Heart left ventricle (tissue), 16 donors: ENCODE measurements around the gene TTYH1. TPM values are rescaled to one million over a fixed set of nuclear protein-coding genes. Genes with fewer than 3 reads are reported as not detected.

Source experiments
- ATAC-seq, 4 donors: fragments of 200-7000 bp; cut with Tn5 transposase; one replicate each; pipeline ENCODE4 v1.9.1; 2020 to 2022; ENCODE audit warnings: moderate library complexity in 4 of 4, mild to moderate bottlenecking in 3 of 4, moderate number of reproducible peaks in 1 of 4
- DNase-seq, 5 donors: peaks; one replicate each; pipeline ENCODE4 v3.0.0-alpha.2; 2020
- H3K27ac ChIP-seq, 12 donors: fragments of 200-600 bp; sonication (generic) in 4 of 12; one replicate each; pipeline versions ENCODE4 v1.5.0 to v1.8.0; 2016 to 2022; ENCODE audit warnings: mild to moderate bottlenecking in 2 of 12
- H3K27me3 ChIP-seq, 9 donors: fragments of 200-600 bp; sonication (generic) in 2 of 9; one replicate each; pipeline versions ENCODE4 v1.5.1 to v1.8.0; 2016 to 2022; ENCODE audit warnings: mild to moderate bottlenecking in 3 of 9
- H3K36me3 ChIP-seq, 9 donors: fragments of 200-600 bp; sonication (generic) in 2 of 9; one replicate each; pipeline versions ENCODE4 v1.5.0 to v1.8.0; 2018 to 2022; ENCODE audit warnings: mild to moderate bottlenecking in 2 of 9
- H3K4me1 ChIP-seq, 12 donors: fragments of 200-600 bp; sonication (generic) in 4 of 12; one replicate each; pipeline versions ENCODE4 v1.5.0 to v1.8.0; 2016 to 2022; ENCODE audit warnings: mild to moderate bottlenecking in 3 of 12
- H3K4me3 ChIP-seq, 12 donors: fragments of 200-600 bp; sonication (generic) in 4 of 12; one replicate each; pipeline versions ENCODE4 v1.5.0 to v1.8.0; 2017 to 2022; ENCODE audit warnings: mild to moderate bottlenecking in 9 of 12, moderate library complexity in 4 of 12
- H3K9me3 ChIP-seq, 12 donors: fragments of 200-600 bp; sonication (generic) in 4 of 12; one replicate each; pipeline versions ENCODE4 v1.5.0 to v1.8.0; 2016 to 2022; ENCODE audit warnings: mild to moderate bottlenecking in 1 of 12
- CTCF ChIP-seq, 12 donors: fragments of 200-600 bp; sonication (generic) in 4 of 12; IDR thresholded peaks; one replicate each; pipeline versions ENCODE4 v1.5.0 to v1.8.0; 2018 to 2022; ENCODE audit warnings: antibody characterized with exemption in 12 of 12, mild to moderate bottlenecking in 5 of 12
- POLR2A ChIP-seq, 2 donors: fragments of 450-650 bp; IDR thresholded peaks; one replicate each; pipeline ENCODE4 v1.6.1; 2017; ENCODE audit warnings: antibody characterized with exemption in 2 of 2, mild to moderate bottlenecking in 2 of 2, moderate library complexity in 2 of 2
- WGBS, 4 donors: extraction: QIAGEN DNeasy Blood & Tissue Kit in 2 of 4; methylation state at CpG; one replicate each; pipeline versions ENCODE4 v1.1.5 to v1.1.7; 2013 to 2018; 5-methylcytosine and 5-hydroxymethylcytosine counted together
- intact Hi-C, 10 donors: fragments of 100-400 bp; cut with DNase I; formaldehyde crosslinking; loops; one replicate each; pipeline versions ENCODE4 v1.11.1 to v1.14.2; 2022
- polyA plus RNA-seq, 2 donors: library from polyadenylated mRNA; stranded (reverse); fragments of 200-250 nt; gene quantifications; one replicate each; pipeline ENCODE4 v1.2.3, GENCODE V29; 2013
- total RNA-seq, 9 donors: library from RNA; depleted of rRNA in 2 of 9; stranded (reverse); fragments of >200 nt in 2 of 9; fragmentation: NEBNext Ultra II Directional in 3 of 9; extraction: Animal tissue kit (Norgen Biotek cat#: 25700) in 3 of 9; gene quantifications; one replicate each; pipeline versions ENCODE4 v1.1.0 to v1.2.4, GENCODE V29; 2016 to 2023
- donor health status: ischemic (EF 13 %, LVEDD 7.1; RV severe dilation, severe dysfunction).
- donor health status: healthy with polysubstance abuse.
- donor health status: DM: no; HTN: yes; CAD: no.
- donor health status: DM: no; HTN: no; CAD: no.
- donor health status: ischemic (EF 25% LVEDD 6.9; RV normal size, moderate dysfunction).
- donor health status: ischemic (EF 25% LVEDD 5.7; RV mildly dilated, moderate dysfunction).
- donor health status: healthy.
- donor health status: DM: yes; HTN: yes; CAD: no.
- donor health status: ischemic (EF 35%, LVEDD 5.7; RV mildly dilated, moderate dysfunction).
- donor health status: nonischemic (EF 11% LVEDD 7.7; RV severe dilation, severe dysfunction).
- donor health status: DM: yes; HTN: yes; CAD: no.
- donor health status: PGD.
- donor health status: ischemic (EF 29% LVEDD 5.4; RV normal size, mild dysfunction).
- donor health status: nonischemic (EF 23%, LVEDD 6.1; RV moderate dilation, normal function).

Gene TTYH1
- total and polyA plus RNA-seq, 11 donors, result 0.46 to 6.9 (median 1.1) TPM

- Histone ChIP-seq H3K4me3 (no peak overlapping the region), H3K27me3 (no peaks in the 10 kb centered on the region), H3K4me1 (peaks cover 0 to 36% (median 12%) of the 10 kb centered on the region in 12 donors), H3K9me3 (no peaks in the 10 kb centered on the region), H3K36me3 (peaks cover 4 to 100% (median 99%) of the 10 kb centered on the region in 9 donors), H3K27ac (no peak overlapping the region)
- DNase-seq, result no peak
- intact Hi-C loops, result no loop called here
- TF ChIP-seq CTCF (IDR thresholded peaks at IDR 0.05) (no peak), POLR2A (IDR thresholded peaks at IDR 0.05) (no peak)
- ATAC-seq, result no peak
- 91 to 94% (median 91%) methylated on average over 42 to 51 of the region's 51 CpGs for WGBS, 4 donors
These were observed 41.4 kb downstream of the TTYH1 start for GRCh38 chr19:54456423-54457373.

- 88 to 93% (median 90%) methylated on average over 42 of the region's 42 CpGs for WGBS, 4 donors
- Histone ChIP-seq H3K27ac (no peak overlapping the region), H3K4me3 (no peak overlapping the region), H3K4me1 (peaks cover 0 to 42% (median 20%) of the 10 kb centered on the region in 12 donors), H3K27me3 (no peaks in the 10 kb centered on the region), H3K9me3 (no peaks in the 10 kb centered on the region), H3K36me3 (peaks cover 0 to 95% (median 90%) of the 10 kb centered on the region in 9 donors)
- intact Hi-C loops, result no loop called here
- no peak for TF ChIP-seq POLR2A (IDR thresholded peaks at IDR 0.05)
- no peak for TF ChIP-seq CTCF (IDR thresholded peaks at IDR 0.05)
- ATAC-seq (no peak), DNase-seq (no peak)
These were observed 42.7 kb downstream of the TTYH1 start for GRCh38 chr19:54457773-54458647.

- ATAC-seq (no peak), DNase-seq (no peak)
- Histone ChIP-seq H3K4me1 (peaks cover 0 to 42% (median 21%) of the 10 kb centered on the region in 12 donors), H3K27ac (no peak overlapping the region), H3K9me3 (no peaks in the 10 kb centered on the region), H3K27me3 (no peaks in the 10 kb centered on the region), H3K36me3 (peaks cover 0 to 88% (median 82%) of the 10 kb centered on the region in 9 donors), H3K4me3 (no peak overlapping the region)
- intact Hi-C loops, result no loop called here
- 80 to 88% (median 83%) methylated on average over 10 to 11 of the region's 11 CpGs for WGBS, 4 donors
- TF ChIP-seq CTCF (IDR thresholded peaks at IDR 0.05), result no peak
- no peak for TF ChIP-seq POLR2A (IDR thresholded peaks at IDR 0.05)
These were observed 43.5 kb downstream of the TTYH1 start for GRCh38 chr19:54458648-54459281.
